Measurements from ENCODE around the gene GNRHR. TPM values are rescaled to one million over a fixed set of nuclear protein-coding genes. Genes with fewer than 3 reads are reported as not detected.

GNRHR gene
- total RNA-seq, 1 experiment from 2014 or later: not detected

- CTCF ChIA-PET: interaction anchor here (0.5 to 1.7 kb wide), 4 partner anchors 21 to 334 kb away, joined by 3 to 4 read pairs (median 3); no protein-coding TSS in a partner anchor
- Mint-ChIP-seq H3K9me3 (ENCODE audit: unreplicated experiment) (no peaks in the 10 kb centered on the region), H3K4me3 (ENCODE audit: unreplicated experiment) (no peak overlapping the region), H3K4me1 (ENCODE audit: insufficient read depth, unreplicated experiment) (peaks cover 11% of the 10 kb centered on the region), H3K27ac (ENCODE audit: low read depth, unreplicated experiment) (no peak overlapping the region), H3K27me3 (ENCODE audit: insufficient read depth, unreplicated experiment) (no peaks in the 10 kb centered on the region), H3K36me3 (ENCODE audit: insufficient read depth, unreplicated experiment) (peaks cover 4% of the 10 kb centered on the region)
- TF ChIP-seq, protein P1, sequence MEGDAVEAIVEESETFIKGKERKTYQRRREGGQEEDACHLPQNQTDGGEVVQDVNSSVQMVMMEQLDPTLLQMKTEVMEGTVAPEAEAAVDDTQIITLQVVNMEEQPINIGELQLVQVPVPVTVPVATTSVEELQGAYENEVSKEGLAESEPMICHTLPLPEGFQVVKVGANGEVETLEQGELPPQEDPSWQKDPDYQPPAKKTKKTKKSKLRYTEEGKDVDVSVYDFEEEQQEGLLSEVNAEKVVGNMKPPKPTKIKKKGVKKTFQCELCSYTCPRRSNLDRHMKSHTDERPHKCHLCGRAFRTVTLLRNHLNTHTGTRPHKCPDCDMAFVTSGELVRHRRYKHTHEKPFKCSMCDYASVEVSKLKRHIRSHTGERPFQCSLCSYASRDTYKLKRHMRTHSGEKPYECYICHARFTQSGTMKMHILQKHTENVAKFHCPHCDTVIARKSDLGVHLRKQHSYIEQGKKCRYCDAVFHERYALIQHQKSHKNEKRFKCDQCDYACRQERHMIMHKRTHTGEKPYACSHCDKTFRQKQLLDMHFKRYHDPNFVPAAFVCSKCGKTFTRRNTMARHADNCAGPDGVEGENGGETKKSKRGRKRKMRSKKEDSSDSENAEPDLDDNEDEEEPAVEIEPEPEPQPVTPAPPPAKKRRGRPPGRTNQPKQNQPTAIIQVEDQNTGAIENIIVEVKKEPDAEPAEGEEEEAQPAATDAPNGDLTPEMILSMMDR (IDR thresholded peaks at IDR 0.05; ENCODE audit: unreplicated experiment): no peak
- intact Hi-C loops (cut with micrococcal nuclease): no loop called here
- no TSS peak for BruUV-seq (replicated peaks)
- DNase-seq (ENCODE audit: unreplicated experiment): no peak
- POLR2A ChIA-PET: interaction anchor here (0.7 kb wide), 1 partner anchor 18 kb away, joined by 3 read pairs; no protein-coding TSS in a partner anchor
Measured at GRCh38 chr4:67755974-67756373, 1.8 kb upstream of the GNRHR start.

DNA sequence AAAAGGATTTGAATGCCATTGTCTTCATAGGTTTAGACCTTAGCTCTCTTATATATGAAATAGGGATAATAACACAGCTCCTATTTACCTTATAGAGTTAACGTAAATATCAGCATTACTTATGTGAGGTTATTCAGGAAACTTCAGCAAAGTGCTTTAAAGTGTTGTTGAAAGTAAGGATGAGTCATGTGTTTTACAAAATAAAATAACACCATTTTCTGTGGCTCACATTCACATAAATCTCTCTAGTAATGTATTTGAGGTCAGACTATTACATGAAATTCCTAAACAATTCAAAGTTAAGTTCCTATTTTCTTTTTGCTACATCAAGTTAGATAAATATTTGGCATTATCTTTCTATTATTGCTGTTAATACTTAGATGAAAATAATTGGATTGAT is 2.9 kb downstream of the GNRHR start:
- Mint-ChIP-seq H3K4me1 (ENCODE audit: insufficient read depth, unreplicated experiment) (peaks cover 11% of the 10 kb centered on the region), H3K27ac (ENCODE audit: low read depth, unreplicated experiment) (no peak overlapping the region), H3K36me3 (ENCODE audit: insufficient read depth, unreplicated experiment) (no peaks in the 10 kb centered on the region), H3K9me3 (ENCODE audit: unreplicated experiment) (no peaks in the 10 kb centered on the region), H3K4me3 (ENCODE audit: unreplicated experiment) (no peak overlapping the region), H3K27me3 (ENCODE audit: insufficient read depth, unreplicated experiment) (no peaks in the 10 kb centered on the region)
- POLR2A ChIA-PET: no interaction called here
- TF ChIP-seq, protein P1 (IDR thresholded peaks at IDR 0.05; ENCODE audit: unreplicated experiment): no peak
- CTCF ChIA-PET: interaction anchor here (1.0 kb wide), 1 partner anchor 35 kb away, joined by 4 read pairs; no protein-coding TSS in a partner anchor
- no TSS peak for BruUV-seq (replicated peaks)
- intact Hi-C loops (cut with micrococcal nuclease): no loop called here
- peak; percentile 8 for DNase-seq (ENCODE audit: unreplicated experiment)

DNA sequence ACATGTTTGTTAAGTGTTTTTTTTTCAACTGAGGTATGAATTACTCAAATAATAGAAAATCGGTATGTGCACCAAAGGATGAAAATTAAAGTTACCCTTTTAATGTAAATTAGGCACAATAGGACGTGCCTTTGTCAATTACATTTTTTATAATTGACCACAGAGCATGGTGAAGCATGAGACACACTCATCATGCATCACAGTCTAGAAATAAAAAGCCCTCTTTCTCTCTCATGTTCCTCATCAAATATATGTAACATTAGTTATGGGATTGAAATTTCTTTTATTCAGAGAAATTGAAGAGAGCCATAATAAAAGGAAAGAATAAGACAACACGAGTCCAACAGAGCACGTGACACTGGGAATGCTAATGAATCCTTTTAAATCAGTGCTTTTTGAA is 3.5 kb downstream of the GNRHR start:
- H3K9me3 Mint-ChIP-seq (ENCODE audit: unreplicated experiment): no peaks in the 10 kb centered on the region
- POLR2A ChIA-PET: no interaction called here
- no peaks in the 10 kb centered on the region for H3K27me3 Mint-ChIP-seq (ENCODE audit: insufficient read depth, unreplicated experiment)
- H3K4me3 Mint-ChIP-seq (ENCODE audit: unreplicated experiment): no peak overlapping the region
- H3K36me3 Mint-ChIP-seq (ENCODE audit: insufficient read depth, unreplicated experiment): no peaks in the 10 kb centered on the region
- TF ChIP-seq, protein P1 (IDR thresholded peaks at IDR 0.05; ENCODE audit: unreplicated experiment): no peak
- intact Hi-C loops (cut with micrococcal nuclease): no loop called here
- DNase-seq (ENCODE audit: unreplicated experiment): no peak
- H3K4me1 Mint-ChIP-seq (ENCODE audit: insufficient read depth, unreplicated experiment): peaks cover 11% of the 10 kb centered on the region
- H3K27ac Mint-ChIP-seq (ENCODE audit: low read depth, unreplicated experiment): no peak overlapping the region
- CTCF ChIA-PET: interaction anchor here (0.6 to 1.2 kb wide), 3 partner anchors 35 to 201 kb away, joined by 3 to 4 read pairs (median 3); no protein-coding TSS in a partner anchor
- BruUV-seq (replicated peaks): no TSS peak

- BruUV-seq (replicated peaks): no TSS peak
- no peaks in the 10 kb centered on the region for H3K36me3 Mint-ChIP-seq (ENCODE audit: insufficient read depth, unreplicated experiment)
- no peak overlapping the region for H3K4me3 Mint-ChIP-seq (ENCODE audit: unreplicated experiment)
- no peaks in the 10 kb centered on the region for H3K9me3 Mint-ChIP-seq (ENCODE audit: unreplicated experiment)
- no peak overlapping the region for H3K27ac Mint-ChIP-seq (ENCODE audit: low read depth, unreplicated experiment)
- no peak for DNase-seq (ENCODE audit: unreplicated experiment)
- H3K4me1 Mint-ChIP-seq (ENCODE audit: insufficient read depth, unreplicated experiment): peaks cover 11% of the 10 kb centered on the region
- TF ChIP-seq, protein P1 (IDR thresholded peaks at IDR 0.05; ENCODE audit: unreplicated experiment): no peak
- POLR2A ChIA-PET: no interaction called here
- intact Hi-C loops (cut with micrococcal nuclease): loop anchor here (5.0 to 10.0 kb wide), 3 partner anchors 166 to 426 kb away; partner anchors contain the start of gene CENPC
- H3K27me3 Mint-ChIP-seq (ENCODE audit: insufficient read depth, unreplicated experiment): no peaks in the 10 kb centered on the region
- CTCF ChIA-PET: interaction anchor here (0.5 to 2.1 kb wide), 12 partner anchors 11 to 527 kb away, joined by 3 to 10 read pairs (median 3); partner anchors contain the start of gene UBA6
Measured at GRCh38 chr4:67749286-67749685, 4.9 kb downstream of the GNRHR start.
